ENCODE results near the gene EWSR1.
"Not testable (repeated sequence)": the region's sequence is repeated elsewhere in the genome, so short reads cannot be mapped to it uniquely, and the experiment has no call there.

The EWSR1 gene

DNA sequence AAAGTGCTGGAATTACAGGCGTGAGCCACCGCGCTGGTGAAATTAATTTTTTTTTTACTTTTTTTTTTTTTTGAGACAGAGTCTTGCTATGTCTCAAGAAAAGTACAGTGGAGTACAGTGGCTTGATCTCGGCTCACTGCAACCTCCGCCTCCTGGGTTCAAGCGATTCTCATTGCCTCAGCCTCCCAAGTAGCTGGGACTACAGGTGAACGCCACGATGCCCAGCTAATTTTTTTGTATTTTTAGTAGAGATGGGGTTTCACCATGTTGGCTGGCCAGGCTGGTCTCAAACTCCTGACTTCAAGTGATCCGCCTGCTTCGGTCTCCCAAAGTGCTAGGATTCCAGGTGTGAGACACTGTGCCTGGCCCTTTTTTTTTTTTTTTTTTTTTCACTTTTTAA lies 20.2 kb upstream of the EWSR1 start:
- not testable (repeated sequence) for DNase-seq

DNA sequence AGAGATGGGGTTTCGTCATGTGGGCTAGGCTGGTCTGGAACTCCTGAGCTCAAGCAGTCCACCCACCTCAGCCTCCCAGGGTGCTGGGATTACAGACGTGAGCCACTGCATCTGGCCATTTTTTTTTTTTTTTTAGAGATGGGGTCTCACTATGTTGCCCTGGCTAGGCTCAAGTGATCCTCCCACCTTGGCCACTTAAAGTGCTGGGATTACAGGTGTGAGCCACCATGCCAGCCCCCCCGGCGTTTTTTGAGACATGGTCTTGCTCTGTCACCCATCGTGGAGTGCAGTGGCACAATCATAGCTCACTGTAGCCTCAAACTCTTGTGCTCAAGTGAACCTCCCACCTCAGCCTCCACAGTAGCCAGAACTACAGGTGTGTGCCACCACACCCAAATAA lies 16.8 kb upstream of the EWSR1 start:
- DNase-seq, result no peak

DNA sequence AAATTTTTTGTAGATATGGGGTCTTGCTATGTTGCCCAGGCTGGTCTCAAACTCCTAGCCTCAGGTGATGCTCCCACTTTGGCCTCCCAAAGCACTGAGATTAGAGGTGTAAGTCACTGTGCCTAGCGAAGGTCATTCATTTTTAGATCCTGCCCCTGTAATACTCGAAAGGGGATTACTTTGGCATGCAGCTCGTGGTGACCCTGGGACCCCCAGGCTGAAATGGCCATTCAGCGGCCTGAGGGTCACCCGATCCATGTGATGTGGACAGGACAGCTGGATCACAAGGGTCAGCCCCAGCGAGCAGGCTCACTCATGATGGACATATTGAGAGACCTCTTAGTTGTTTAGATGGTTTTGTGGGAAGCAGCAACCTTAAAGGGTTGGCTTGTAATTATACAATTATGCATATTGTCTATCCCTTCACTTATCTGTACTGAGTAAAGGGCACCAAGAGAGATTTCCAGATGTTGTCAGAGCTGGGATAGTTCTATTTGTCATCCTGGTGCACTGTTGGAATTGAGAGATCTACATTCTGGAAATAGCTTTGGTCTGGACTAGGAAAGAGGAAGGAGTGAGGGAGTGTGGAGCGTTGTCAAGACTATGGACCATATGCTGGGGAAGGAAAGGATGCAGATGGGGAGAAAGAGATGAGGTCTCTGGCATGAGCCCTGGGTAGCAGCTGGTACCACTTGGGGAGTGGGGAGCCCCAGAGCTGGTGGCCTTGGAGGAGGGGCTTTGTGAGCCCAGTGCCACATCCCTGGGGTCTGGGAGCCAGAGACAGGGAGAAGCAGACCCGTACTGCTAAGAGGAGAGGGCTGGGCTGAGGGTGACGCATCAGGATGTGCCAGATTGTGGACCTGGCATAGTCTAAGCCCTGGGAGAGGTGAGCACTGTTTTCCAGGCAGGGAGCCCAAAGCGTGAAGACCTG lies 15.8 kb upstream of the EWSR1 start:
- DNase-seq, result no peak

DNA sequence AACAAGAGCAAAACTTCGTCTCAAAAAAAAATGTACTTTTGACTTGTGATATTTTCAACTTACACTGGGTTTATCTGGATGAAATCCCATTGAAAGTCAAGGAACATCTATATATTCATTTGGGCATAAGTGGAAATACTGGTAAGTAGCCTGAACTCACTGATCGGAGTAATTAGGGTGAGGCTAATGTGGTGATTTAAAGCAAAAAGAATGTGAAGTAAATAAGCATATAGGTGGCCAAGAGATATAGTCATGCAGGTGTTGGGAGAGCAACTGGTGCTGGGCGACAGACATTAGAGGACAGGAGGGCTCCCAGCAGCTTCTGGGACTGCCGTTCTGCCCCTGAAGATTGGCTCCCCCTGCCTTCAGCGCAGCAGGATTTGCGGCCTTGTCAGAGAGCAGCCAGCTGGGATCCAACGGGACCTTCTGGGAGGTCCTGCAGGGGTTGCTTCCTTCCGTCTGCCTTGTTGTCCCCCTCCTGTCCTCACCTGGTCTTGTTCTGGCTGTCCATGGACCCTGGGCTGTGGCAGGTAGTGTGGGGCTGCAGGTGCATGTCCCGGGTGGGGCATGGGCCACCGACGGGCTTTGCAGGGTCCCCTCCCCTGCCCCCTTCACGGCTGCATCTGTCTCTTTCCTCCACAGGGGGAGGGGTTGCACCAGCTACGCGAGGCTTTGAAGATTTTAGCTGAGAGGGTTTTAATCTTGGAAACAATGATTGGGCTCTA lies 14.3 kb upstream of the EWSR1 start:
- no peak for DNase-seq

DNA sequence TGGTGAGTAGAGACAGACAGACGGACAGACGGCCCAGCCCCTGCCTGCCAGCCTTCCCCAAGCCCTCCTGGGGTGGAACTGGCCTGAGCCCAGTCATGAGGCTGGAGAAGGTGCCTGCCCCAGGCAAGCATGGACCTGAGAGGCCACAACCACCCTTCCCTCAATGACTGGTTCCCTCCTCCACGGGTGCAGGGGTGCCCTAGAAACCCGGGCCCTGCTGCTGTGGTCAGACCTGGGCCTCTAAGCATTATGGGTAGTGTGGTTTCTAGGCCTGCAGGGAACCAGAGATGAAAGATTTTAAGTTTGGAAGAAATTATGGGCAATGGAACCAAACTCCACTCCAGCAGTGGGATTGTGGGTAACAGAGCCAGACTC lies 13.8 kb upstream of the EWSR1 start:
- DNase-seq, result no peak

DNA sequence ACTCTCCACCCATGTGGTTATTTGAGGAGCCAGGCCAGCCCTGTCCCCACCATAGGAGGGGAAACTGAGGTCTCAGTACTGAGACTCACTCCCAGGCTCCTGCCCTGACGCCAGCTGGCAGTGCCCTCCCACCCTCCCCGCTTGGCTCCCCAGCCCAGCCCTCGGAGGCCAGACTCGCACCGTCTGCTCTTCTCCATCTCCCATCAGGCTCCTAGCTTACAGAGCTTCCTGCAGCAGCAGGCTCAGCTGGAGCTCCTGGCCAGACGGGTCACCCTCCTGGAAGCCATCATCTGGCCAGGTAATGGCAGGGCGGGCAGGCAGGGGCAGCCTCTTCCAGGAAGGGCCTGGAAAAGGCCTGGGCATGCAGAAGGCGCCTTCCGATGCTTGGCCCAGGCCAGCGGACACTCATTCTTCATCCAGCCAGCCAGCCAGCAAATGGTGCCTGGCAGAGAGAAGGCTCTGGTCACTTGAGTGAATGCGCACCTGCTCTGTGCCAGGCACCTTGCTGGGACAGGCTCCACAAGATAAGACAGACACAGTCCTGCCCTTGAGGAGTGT lies 12.9 kb upstream of the EWSR1 start:
- no peak for DNase-seq

DNA sequence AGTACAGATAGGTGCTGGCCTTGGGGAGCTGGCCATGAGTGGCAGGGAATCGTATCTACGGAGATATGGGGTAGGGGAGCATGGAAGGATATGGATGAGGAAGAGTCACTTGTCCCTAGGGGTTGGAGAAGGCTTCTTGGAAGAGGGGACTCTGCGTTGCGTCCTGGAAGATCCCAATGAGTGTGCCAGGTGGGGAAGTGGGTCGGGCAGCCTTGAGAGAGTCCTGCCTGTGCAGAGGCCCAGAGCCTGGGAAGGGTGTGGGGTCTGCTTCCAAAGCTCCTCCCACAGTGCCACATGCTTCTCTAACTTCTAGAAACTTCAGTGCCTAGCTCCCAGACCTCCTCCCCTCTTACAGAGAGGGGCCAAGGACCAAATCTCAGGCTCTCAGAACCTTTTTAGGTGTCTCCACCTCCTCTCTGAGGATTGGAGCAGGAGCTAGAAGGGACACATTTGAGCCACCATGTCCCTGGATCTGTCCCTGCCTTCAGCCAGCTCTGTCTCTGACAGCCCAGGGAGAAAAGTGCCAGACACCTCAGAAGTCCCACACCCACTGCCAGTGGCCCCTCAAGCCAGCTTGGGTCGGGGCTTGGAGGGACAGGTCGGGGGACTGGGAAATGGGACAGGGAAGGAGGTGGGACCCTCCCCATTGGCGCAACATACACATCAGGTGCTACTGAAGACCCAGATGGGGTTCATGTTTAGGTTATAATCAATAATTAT lies 11.3 kb upstream of the EWSR1 start:
- DNase-seq, result no peak

DNA sequence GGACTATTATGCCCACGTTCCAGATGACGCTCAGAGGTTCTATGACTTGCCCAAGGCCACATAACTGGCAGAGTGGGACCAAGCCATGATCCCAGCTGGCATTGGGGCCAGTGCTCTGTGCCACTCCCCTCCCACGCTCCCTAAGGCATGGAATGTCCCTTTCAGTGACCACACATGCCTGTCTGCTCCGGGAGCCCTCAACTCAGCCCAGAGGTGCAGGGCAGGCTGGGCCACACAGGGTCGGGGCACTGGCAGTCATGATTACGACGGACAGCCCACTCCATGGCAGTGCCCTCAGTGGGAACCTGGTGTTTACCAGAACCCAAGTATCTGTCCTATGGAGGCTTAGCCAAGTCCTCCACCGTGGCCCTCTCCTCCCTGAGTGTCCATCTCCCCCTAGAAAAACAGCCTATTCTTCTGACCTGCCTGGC lies 10.3 kb upstream of the EWSR1 start:
- no peak for DNase-seq

DNA sequence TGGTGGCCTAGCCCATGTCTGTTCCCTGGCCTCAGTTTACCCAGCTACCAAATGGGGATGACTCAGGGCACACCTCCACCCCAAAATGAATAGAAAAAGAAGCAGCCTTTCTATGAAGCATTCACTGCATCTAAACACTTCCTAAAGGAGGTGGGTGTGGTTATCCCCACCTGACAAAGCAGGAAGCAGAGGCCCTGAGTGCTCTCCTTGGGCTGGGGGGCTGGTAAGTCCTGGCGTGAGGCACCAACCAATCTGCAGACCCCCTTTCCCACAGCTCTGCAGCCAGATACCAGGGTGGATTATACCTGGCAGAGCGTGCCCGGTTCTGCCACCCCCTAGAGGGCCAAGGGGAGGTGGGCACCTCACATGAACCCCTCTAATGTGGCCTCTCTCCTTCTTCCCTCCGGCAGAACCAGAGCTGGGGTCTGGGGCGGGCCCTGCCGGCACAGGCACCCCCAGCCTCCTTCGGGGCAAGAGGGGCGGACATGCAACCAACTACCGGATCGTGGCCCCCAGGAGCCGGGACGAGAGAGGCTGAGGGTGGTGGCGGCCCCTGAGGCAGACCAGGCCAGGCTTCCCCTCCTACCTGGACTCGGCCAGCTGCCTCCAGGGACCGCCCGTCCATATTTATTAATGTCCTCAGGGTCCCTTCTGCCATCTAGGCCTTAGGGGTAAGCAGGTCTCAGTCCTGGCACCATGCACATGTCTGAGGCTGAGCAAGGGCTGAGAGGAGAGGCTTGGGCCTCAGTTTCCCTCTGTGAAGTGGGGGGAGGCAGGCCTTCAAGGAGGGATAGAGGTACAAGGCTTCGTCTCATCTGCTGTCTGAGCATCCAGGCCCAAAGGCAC lies 9.4 kb upstream of the EWSR1 start:
- DNase-seq, result no peak

DNA sequence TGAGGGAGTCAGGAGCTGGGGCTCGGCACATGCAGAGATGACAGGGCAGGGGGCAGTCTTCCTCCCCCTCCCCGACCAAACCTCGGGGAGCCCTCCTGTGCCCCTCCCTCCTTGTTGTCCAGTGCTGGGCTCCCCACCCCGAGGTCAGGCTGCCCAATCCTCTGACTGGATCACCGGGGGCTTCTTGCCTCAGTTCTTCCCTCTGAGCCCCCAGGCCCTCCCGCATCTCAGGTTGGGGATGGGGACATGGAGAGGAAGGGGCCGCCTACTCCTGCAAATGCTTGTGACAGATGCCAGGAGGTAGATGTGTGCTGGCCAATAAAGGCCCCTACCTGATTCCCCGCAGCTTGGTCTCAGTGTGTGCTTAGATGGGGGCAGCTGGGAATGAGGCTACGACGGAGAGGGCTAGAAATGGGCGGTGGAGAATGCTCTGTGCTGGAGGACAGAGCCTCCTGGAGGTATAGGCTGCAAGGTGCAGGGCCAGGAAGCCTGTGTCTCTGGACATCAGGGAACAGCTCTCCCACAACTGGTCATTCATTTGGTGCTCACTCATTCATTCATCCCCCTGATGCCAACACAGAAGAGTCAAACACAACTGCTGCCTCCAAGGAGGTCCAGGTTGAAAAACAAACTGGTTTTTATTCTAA lies 8.7 kb upstream of the EWSR1 start:
- no peak for DNase-seq

DNA sequence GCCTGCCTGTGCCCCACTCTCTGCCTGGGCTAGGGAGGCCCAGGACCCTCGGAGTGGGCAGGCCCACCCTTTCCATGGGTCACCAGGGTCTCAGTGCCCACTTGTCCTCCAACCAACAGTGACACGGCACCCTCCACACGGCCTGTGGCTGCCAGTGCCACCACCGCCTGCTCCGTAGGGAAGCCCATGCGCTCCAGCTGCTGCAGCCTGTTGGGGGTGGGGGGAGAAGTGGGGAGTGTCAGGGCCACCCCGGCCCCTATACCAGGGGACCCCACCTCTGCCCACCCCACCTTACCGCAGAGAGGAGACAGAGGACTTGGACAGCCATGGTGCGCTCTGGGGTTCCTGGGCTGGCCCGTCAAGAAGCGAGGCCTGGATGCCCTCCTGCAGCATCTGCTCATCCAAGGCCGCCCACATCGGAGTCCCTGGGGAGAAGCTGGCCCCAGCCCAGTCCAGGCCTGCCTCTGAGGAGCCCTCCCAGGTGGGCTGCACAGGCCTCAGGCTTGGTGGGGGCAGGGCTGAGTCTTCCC lies 8.0 kb upstream of the EWSR1 start:
- DNase-seq, result no peak

DNA sequence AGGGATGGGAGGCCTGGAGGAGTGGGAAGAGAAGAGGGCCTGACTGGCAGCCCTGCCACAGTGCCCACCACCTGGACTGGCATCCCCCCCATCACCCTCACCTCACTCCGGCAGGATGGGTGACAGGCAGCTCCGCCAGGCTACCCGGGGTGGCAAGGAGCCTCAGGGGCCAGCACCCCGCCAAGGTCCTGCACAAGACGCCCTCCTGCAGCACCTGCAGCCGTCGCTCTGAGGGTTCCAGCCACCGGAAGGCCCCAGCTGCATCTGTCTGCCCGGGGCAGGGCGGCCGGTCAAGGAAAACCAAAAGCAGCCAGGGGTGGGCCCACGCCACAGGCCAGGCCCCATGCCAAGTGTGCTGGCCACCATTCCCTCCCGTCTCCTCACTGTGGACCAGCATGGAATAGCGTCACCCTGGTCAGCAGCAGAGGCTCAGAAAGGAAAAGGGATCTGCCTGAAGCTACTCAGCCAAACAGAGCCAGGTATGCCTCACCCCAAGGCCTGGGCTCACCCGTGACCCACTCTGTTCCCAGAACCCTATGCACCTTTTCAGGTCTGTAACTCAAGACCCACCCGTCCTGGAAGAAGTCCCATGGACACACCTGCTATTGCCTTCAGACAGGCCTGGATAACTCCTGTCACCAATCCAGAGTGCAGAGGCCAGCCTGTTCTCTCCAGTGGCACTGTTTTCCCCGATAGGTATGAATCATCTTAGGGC lies 7.3 kb upstream of the EWSR1 start:
- no peak for DNase-seq

DNA sequence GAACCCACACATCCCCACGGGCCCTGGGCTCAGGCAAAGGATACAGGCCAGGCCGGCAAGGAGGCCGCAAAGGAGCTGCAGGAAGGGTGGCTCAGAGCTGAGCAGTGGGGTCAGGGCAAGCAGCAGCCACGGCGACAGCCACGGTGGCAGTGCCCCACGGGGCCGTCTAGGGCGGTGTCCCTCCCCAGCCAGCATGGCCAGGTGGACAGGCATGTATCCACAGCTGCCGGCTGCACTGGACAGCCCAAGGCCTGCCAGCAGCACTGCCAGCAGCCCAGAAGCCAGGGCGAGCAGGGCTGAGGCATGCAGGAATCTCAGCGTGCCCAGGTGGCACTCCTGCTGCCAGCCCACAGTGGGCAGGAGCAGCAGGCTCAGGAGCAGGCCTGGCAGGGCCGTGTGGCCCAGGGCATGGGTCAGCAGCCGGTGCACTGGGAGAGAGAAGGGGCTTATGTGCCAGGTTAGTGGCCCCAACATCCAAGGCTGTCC lies 4.2 kb upstream of the EWSR1 start:
- DNase-seq, result no peak

DNA sequence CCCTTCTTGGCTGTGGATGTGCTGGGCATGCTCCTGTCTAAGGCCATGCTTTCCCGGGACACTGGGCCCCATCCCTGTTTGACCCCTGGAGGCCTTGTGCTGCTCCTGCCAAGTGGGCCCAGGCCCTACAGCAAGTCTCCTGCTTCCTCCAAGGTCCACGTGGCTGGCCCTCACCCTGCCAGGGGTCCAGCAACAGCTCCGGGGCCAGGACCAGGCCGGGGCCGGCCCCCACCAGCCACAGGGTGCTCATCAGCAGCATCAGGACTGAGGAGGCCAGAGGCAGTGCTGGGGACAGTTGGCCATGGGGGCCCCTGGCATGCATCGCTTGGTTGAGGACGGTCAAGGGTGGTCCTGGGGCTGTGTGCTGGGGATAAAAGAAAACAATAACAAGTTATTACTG lies 2.8 kb upstream of the EWSR1 start:
- no peak for DNase-seq

DNA sequence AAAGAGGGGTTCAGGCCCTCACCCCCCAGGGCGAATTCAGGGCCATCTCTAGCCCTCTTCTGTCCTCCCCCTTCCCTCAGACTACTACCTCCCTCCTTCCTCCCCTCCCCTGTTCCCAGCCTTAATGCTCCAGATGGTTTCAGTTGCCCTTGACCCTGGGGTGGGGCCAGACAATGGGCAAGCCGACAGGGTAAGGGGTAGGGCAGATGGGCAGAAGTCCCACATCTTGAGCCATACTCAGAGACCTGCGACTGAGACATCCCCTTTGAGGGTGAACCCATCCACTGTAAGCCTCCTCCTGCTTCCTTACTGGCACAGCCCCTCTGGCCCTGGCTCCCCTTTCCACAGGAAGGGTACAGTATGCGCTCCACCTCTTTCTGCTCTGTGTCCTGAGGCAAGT lies 2.1 kb upstream of the EWSR1 start:
- DNase-seq, result no peak

DNA sequence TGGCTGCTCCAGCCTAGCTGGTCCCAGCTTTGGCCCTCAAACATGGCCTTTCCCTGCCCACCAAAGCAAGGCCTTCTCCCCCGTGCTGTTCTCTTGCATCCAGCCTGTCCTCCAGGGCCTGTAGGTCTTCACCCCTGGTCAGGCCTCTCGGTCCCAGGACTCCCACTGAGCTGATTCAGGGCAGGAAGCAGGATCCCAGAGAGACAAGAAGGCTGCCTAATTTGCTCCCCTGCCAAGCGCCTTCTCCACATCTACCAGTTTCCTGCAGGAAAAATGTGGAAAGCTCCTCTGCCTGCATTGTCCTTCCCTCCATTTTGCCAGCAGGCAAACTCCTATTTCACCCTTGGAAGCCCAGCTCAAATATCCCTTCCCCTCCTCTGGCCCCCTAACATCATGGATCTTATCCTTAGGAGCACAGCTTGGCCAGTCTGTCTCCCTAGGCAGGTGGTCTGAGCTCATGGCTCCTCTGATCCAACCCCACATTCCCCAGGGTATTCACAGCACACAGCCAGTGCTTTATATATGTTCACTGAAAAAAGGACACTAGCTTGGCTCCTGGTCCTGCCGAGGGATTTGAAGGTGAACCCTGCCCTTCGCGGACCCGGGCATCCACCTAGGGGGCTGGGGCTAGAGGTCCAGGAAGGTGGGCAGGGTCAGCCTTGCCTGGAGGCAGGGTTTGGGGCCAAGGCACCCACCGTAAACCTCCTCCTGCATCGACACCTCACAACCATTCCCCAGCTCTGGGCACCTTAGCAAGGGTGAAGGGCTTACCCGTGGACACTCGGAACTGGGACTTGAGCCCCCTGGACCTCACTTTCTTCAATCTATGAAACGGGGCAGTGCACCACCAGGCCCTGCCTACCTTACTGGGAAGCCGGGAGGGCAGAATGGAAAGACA lies 1.3 kb upstream of the EWSR1 start:
- DNase-seq, result no peak

DNA sequence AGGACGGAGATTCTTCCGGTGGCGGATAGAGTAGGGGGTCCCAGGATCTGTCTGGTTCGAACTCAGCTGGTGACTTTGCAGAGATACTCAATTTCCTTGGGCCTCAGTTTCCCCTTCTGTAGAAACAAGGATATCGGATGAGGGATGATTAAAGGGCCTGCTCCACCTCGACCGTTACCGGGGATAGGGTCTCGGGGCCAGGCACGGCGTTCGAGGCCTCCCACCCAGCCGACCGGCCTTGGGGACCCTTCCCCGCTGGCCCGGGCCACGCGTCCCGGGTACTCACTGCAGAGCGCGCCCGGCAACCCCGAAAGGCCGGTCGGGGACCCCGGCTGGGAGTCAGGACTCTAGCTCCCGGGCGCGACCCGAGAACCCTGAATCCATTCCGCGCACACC lies 608 bp upstream of the EWSR1 start:
- DNase-seq, result no peak

DNA sequence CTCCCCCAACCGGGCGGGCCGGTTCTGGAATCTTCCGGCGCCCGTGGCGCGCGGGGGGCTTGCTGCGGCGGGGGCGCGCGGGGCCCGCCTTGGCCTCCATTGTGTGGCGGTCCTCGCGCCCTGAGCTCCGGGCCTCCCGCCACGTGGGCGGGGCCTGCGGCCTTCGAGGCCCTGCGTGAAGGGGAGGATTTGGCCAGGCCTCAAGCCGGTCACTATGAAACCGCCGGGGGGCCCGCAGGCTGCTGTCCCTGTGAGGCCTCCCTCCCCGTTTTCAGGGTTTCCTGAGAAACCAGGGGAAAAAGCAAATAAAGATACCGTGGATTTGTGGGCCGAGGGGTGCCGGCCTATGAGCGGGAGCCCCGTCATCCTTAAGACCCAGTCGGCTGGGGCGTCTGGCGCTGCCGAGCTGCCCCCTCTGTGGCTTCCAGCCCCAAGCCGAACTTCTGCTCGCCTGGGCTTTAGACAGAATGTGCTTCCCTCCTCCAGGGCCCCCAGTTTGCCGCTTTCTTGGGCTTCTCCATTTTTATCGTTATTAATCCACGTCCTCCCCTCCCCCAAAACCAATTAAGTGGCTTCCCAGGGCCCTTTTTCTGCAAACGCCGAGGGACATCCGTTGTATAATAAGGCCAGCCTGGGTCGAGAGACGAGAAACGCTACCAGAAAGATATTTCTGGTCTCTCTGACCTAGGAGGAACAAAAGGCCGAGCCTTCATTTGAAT lies 602 bp downstream of the EWSR1 start:
- DNase-seq, result no peak

DNA sequence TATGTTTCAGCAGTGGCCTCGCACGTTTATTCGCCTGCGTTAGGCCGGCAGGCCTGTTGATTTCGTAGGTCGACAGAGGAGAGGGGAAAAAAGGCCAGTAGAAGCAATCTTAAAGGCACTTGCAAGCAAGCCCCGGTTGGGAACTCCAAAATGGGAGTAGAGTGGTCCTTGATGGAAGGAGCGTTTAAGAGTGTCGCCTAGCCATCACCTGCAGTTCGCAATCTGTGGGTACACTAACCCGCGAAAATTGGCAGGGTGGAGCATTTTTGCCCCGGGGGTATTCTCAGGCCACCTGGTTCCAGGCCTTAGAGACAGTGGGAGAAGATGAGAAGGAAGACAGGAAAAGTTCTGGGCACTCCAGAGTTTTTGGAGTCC lies 1.1 kb downstream of the EWSR1 start:
- no peak for DNase-seq

All from NCI-H1436 treated with DMSO at 0.1 percent for 48 hours (cell line).